HL-60 (cell line): ENCODE measurements around the gene ATP5MK.

Experiments
- DNase-seq, 2 experiments: peaks; one replicate each; pipeline ENCODE4 v3.0.0-alpha.2; 2010 to 2020; ENCODE audit warnings: low read depth in 1 of 2, low spot score in 1 of 2
- H3K27ac ChIP-seq: fragments of 250-450 bp; sonication (Bioruptor Pico); replicated peaks from 2 replicates; pipeline ENCODE4 v1.5.1; 2020; ENCODE audit warnings: mild to moderate bottlenecking, moderate library complexity
- H3K27me3 ChIP-seq: fragments of 250-450 bp; sonication (Bioruptor Pico); 2 replicates; pipeline ENCODE4 v1.5.1; 2021; ENCODE audit warnings: mild to moderate bottlenecking, moderate library complexity; ENCODE audit not compliant: insufficient read depth, poor library complexity, severe bottlenecking
- H3K4me3 ChIP-seq: replicated peaks from 2 replicates; pipeline ENCODE4 v1.5.1; 2011; ENCODE audit warnings: mild to moderate bottlenecking, control low read depth, low read length; ENCODE audit not compliant: insufficient read depth
- GABPA ChIP-seq: IDR thresholded peaks from 2 replicates; pipeline ENCODE4 v1.6.1; 2012; ENCODE audit warnings: low read depth
- POLR2AphosphoS5 ChIP-seq: IDR thresholded peaks from 2 replicates; pipeline ENCODE4 v1.6.1; 2012; ENCODE audit warnings: low read depth
- REST ChIP-seq: IDR thresholded peaks from 2 replicates; pipeline ENCODE4 v1.6.1; 2012; ENCODE audit warnings: low read depth; ENCODE audit not compliant: insufficient replicate concordance
- SPI1 ChIP-seq: IDR thresholded peaks from 2 replicates; pipeline ENCODE4 v1.6.1; 2012; ENCODE audit warnings: low read depth, mild to moderate bottlenecking, borderline replicate concordance
- TF ChIP-seq, protein P1 (sequence below): IDR thresholded peaks from one replicate; pipeline ENCODE4 v1.5.1; 2011; ENCODE audit warnings: low read length, control low read depth, inconsistent platforms; ENCODE audit not compliant: insufficient read depth

The ATP5MK gene

DNA sequence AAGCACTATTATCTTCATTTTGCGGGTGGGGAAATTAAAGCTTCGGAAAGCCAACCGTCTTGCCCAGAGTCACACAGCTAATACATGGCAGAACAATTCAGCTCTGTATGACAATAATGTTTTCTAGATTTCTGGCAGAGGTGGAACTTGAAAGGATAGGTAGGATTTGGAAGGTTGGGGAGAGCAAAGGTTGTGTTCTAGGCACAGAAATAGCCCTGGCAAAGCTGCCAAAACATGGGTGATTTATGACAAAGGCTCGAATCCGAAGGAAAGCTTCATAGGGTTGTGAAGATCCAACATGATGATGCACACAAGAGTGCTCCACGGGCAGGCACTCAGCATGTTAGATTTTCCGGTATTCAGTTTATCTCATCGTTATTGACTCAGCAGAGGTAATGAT lies 19.3 kb upstream of the ATP5MK start:
- no peak for DNase-seq
- no peaks in the 10 kb centered on the region for H3K27me3 ChIP-seq
- no peak overlapping the region for H3K27ac ChIP-seq
- TF ChIP-seq SPI1 (no peak), POLR2AphosphoS5 (no peak), GABPA (no peak), REST (no peak)
- TF ChIP-seq, protein P1, sequence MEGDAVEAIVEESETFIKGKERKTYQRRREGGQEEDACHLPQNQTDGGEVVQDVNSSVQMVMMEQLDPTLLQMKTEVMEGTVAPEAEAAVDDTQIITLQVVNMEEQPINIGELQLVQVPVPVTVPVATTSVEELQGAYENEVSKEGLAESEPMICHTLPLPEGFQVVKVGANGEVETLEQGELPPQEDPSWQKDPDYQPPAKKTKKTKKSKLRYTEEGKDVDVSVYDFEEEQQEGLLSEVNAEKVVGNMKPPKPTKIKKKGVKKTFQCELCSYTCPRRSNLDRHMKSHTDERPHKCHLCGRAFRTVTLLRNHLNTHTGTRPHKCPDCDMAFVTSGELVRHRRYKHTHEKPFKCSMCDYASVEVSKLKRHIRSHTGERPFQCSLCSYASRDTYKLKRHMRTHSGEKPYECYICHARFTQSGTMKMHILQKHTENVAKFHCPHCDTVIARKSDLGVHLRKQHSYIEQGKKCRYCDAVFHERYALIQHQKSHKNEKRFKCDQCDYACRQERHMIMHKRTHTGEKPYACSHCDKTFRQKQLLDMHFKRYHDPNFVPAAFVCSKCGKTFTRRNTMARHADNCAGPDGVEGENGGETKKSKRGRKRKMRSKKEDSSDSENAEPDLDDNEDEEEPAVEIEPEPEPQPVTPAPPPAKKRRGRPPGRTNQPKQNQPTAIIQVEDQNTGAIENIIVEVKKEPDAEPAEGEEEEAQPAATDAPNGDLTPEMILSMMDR = no peak
- H3K4me3 ChIP-seq = no peak overlapping the region

- TF ChIP-seq GABPA = no peak
- TF ChIP-seq SPI1 = no peak
- TF ChIP-seq, protein P1 = no peak
- TF ChIP-seq POLR2AphosphoS5 = no peak
- TF ChIP-seq REST = no peak
- no peak for DNase-seq
- no peak overlapping the region for H3K27ac ChIP-seq
- H3K27me3 ChIP-seq = no peaks in the 10 kb centered on the region
- H3K4me3 ChIP-seq = no peak overlapping the region
Observed at GRCh38 chr10:103413564-103413963, 17.3 kb upstream of the ATP5MK start.

- Histone ChIP-seq H3K4me3 (peak overlapping the region; percentile 77), H3K27ac (peak overlapping the region; percentile 88), H3K27me3 (no peaks in the 10 kb centered on the region)
- peak in 1 of 2 experiments; percentile 40 for DNase-seq
- TF ChIP-seq, protein P1 = no peak
- TF ChIP-seq POLR2AphosphoS5 (no peak), GABPA (no peak), SPI1 (no peak), REST (no peak)
Observed at GRCh38 chr10:103397191-103397825, 1.0 kb upstream of the ATP5MK start.
